HG02943 (cell line): ENCODE measurements around the gene PAK4.
"Not testable (repeated sequence)": the region's sequence is repeated elsewhere in the genome, so short reads cannot be mapped to it uniquely, and the experiment has no call there.

Source experiments
- ATAC-seq: cut with Tn5 transposase; IDR thresholded peaks from one replicate; pipeline ENCODE4 v1.9.1; 2021; ENCODE audit warnings: mild to moderate bottlenecking, low read depth, moderate library complexity; ENCODE audit not compliant: unreplicated experiment

The PAK4 gene

DNA sequence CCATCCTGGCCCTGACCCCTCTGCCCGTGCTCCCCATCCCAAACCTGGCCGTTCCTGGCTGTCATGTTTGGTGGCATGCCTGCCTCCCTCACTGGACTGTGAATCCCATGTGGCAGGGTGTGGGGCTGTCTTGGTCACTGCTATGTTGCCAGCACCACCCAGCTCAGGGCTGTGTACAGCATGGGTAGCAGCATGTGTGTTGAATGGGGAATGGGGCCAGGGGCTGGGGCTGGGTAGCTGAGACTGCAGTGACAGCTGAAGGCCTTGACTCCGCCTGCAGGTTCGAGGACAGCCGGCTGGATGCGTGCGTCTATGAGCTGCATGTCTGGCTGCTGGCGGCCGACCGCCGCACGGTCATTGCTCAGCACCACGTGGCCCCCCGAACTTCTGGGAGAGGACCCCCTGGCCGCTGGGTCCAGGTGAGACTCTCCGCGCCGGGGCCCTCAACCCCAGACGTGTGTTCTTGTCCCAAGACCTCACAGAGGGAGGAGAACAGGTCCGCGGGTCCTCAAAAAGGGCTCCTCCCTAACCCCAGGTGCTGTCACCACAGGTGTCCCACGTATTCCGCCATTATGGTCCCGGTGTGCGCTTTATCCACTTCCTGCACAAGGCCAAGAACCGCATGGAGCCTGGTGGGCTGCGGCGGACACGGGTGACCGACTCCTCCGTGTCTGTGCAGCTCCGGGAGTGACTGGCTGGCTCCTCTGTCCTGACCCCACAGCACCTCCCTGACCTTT, 74.6 kb downstream of the PAK4 start:
- no peak for ATAC-seq

DNA sequence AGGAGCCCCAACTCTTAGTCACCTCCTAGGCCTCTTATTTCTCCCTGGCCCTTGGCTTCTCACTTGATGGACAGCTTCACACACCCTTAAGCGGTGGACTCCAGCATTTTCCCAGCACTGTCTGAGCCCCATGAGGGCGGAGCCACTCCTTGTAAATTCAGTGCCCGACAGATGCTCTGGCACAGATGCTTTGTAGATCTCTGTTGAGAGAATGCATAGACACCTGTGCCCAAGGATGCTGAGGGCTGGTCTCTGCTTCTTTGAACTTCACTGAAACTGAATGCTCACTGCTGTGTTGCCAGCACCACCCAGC, 75.2 kb downstream of the PAK4 start:
- no peak for ATAC-seq

DNA sequence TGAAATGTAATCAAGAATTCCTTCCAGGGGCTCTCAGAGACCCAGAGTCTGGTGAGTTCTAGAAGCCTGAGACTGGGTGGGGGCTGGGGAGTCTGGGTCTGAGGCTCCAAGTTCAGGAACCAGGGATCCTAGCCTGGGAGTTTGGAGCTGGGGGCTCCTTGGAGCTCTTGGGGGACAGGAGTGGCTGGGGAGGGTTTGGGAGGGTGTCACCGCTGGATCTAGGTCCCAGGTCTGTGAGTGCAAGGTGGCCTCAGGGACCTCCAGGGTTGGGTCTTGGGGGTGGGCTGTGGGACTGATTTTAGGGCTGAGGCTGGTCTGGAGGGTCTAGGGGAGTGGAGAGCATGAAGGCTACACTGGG, 77.4 kb downstream of the PAK4 start:
- ATAC-seq, result no peak

DNA sequence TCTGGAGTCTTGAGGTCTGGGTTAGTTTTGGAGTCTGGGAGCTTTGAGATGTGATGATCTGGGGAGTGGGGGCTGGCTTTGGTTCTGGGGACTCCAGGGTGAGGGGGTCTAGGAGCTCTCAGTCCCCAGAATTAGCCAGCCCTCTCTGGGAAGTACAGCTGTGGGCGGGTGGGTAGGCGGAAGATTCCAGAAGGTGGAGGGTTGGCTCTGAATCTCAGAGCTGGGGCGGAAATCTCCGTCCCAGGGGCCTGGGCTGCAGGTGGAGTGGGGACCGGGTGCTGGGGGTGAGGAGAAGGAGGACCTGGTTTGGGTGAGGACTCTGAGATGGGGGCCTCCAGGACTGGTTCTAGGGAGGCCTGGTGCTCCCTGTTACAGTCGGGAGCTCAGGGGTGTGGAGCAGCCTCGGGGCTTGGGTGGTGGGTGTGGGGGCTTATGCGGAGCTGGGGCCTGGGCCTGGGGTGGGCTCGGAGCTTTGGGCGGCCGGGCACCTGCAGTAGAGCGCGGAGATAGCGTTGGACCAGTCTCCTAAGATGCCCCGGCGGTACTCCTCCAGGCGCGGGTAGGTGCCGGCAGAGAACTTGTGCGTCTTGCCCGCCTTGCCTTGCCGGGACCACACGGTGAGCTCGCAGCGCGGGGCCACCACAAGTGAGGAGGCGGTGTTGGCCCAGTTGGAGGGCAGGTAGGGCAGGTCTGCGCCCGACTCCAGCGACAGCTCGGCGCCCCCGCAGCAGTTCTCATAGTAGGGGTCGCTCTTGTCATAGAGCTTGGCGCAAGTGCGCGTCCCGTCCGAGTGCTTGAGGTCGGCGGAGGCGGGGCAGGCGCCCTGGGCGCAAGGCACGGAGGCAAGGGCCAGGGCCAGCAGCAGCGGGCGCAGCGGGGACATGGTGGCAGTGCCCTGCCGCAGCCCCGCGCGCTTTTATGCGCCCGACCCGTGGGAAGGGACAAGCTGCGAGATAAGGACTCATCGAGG, 78.1 kb downstream of the PAK4 start, which contains the start of gene SYCN:
TSS of gene SYCN (minus strand) at position 892 of the 970 bp plus-strand sequence. CDS start at position 883, 9 bp downstream.
- no peak for ATAC-seq

DNA sequence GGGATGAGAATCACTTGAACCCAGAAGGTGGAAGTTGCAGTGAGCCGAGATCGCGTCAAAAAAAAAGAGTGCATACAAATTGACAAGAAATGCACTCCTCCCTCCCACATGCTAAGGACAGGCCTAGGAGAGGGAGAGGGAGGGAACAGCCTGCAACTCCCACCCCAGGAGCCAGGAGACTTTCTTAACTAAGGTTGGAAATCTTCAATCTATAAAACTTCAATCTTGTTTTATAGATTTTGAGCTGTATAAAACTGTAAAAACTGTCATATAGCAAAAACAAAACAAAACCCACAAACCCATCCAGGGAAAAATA, 79.8 kb downstream of the PAK4 start:
- ATAC-seq, result no peak

DNA sequence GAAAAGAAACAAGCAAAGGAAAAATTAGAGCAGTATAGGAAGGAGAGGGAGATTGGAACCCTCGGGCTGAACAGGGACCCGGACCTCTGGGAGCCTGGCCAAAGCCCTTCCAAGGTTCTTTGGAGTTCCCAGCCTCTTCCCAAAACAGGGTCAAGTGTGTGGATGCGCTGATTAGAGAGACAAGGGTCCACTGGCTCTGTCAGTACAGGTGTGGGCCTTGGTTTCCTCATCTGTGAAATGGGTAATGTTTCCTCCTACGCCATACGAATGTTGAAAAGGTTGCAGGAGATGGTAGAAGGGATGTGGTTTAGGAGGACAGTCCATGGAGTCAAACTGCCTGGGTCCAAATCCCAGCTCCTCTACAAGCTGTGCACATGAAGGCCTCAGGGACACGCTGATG, 80.5 kb downstream of the PAK4 start:
- no peak for ATAC-seq

DNA sequence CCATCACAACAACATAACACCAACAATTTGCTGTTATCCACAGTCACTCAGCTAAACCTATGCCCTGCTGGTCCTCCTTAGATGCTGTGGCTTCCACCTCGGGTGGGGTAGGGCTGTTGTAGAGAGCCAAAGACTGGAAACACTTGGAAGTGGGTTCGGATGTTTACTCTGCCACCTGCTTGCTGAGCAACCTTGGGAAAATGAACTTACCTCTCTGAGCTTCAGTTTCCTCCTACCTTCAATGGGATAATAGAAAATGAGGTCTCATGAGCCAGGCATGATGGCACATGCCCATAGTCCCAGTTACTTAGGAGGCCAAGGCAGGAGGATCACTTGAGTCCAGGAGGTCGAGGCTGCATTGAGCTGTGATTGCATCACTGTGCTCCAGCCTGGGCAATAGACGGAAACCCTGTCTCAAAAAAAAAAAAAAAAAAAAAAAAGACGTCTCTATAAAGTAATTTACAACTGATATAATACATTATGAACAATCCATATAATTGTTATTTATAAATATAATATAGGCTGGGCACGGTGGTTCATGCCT, 81.8 kb downstream of the PAK4 start:
- ATAC-seq, result no peak

DNA sequence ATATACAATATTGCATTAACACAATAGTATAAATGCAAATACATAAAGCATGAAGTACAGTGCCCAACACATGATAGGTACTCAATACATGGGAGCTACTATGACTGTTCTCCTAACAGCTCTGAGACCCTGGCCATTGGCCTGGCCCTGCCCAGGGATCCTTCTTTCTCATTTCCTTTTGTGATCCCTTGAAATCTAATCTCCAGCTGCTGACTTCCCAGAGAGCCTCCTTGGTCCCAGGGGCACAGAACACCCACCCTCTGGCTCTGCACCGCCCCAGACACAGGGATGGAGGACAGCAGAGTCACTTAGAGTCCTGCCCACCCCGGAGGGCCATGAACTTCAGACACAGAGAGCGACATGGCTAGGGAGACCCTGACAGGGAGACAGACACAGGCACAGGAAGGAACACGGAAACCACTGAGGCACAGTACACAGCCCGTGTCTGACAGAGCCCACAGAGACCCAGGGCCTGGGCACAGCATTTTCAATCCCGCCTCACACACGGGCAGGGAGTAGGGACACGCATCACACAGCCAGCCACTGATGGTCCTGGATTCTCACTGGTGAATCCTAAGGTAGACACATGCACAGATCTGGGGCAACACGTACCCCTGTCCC, 82.7 kb downstream of the PAK4 start:
- no peak for ATAC-seq

DNA sequence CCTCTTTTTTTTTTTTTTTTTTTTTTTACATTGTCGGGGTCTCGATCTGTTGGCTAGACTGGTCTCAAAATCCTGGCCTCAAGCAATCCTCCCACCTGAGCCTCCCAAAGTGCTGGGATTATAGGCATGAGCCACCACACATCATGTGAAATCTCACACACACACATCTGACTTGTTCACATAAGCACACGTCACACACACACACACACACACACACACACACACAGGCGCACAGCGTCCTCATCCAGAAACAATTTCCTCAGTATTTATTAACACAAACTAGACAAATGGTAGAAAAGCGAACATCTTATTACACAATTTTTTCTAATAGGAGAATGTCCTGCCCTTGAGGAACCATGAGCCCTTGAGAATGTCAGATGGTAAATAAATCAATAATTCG, 83.6 kb downstream of the PAK4 start:
- no peak for ATAC-seq

DNA sequence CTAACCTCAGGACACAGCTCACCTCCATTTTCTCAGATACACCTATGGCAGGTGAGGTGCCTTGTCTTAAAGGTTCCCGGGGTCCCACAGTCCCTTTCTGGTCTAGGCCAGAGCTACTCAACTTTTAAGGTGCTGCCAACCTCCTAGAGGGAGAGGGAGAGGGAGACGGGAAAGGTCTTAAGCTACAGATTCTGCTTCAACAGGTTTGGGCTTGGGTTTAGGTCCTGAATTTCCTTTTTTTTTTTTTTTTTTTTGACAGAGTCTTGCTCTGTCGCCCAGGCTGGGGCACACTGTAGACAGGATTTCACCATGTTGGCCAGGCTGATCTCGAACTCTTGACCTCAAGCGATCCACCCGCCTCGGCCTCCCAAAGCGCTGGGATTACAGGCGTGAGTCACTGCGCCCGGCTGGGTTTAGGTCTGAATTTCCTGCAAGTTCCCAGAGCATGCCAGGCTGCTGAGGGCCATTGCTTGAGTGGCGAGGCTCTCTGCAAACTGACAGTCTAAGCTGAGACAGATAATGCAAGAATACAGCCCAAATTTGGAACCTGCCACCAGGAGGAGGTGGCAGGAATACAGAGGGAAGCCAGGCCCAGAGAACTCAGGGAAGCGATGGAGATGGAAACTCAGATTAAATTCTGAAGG, 86.3 kb downstream of the PAK4 start:
- no peak for ATAC-seq

DNA sequence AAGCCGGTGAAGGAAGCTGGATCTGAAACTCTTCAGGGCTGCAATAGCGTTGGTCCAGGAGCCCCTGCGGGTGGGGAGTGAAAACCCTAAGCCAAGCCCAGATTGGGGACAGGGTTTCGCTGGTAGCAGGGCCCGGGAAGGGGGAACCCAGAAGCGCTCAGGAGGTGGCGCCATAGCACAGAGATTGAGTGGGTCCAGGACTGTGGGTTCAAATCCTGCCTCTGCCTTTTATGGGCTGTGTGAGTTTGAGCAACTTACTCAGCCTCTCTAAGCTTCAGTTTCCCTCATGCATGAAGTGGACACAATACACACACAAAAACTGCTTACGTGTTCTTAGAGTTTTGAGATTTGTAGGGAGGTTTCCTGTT, 86.8 kb downstream of the PAK4 start:
- no peak for ATAC-seq

DNA sequence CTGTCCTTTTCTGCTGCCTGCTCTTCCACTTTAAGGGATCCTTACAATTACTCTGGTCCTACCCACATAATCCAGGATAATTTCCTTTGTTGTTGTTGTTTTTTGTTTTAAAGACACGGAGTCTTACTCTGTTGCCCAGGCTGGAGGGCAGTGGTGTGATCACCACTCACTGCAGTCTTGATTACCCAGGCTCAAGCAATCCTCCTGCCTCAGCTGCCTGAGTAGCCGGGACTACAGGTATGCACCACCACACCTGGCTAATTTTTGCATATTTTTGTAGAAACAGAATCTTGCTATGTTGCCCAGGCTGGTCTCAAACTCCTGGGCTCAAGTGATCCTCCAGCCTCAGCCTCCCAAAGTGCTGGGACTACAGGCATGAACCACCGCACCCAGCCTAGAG, 89.7 kb downstream of the PAK4 start:
- not testable (repeated sequence) for ATAC-seq

DNA sequence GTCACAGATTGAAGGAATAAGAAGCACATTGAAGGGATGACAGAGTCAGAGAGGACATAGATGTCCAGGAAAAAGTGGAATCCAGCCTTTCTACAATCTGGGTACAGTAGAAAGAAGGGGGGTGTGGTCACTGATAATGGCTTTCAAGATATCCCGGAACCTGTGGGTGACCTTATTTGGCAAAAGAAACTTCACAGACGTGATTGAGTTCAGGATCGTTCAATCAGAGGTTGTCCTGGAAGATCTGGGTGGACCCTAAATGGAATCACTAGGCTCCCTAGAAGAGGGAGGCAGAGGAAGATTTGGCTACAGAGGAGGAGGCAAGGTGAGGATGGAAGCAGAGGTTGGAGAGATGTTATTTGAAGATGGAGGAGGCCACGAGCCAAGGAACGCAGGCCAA, 91.5 kb downstream of the PAK4 start:
- ATAC-seq, result no peak

DNA sequence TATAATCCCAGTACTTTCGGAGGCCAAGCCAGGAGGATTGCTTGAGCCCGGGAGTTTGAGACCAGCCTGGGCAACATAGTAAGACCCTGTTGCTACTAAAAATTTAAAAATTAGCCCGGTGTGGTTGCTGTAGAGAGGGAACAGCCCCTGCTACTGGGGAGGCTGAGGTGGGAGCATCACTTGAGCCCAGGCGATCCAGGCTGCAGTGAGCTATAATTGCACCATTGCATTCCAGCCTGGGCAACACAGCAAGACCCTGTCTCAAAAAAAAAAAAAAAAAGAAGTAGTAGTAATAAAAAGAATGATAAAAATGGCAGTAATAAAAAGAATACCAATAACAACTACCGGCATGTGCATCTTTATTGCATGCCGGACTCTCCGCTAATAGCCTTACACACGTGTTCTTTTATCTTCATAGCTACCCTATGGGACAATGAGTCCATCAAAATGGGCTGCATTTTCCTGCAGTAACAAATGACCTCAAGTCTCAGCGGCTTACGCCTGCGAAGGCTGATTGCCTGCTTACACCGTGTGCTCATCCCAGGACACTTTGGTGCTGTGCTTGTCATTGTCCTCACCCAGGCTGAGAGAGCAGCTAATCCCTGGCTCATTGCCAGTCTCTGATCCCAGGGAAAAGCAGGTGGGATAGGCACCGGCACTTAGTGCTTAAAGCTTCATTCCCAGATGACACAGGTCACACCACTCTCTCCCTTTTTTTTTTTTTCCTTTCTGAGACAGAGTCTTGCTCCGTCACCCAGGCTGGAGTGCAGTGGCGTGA, 92.8 kb downstream of the PAK4 start:
- no peak for ATAC-seq

DNA sequence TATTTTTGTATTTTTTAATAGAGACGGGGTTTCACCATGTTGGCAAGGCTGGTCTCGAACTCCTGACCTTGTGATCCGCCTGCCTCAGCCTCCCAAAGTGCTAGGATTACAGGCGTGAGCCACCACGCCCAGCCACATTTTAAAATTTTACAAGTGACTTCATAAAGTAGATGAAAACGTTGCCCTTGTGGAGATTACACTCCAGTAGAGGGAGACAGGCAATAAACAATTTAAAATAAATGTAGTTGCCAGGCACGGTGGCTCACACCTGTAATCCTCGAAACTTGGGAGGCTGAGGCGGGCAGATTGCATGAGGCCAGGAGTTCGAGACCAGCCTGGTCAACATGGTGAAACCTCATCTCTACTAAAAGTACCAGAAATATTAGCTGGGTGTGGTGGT, 93.5 kb downstream of the PAK4 start:
- ATAC-seq, result not testable (repeated sequence)

DNA sequence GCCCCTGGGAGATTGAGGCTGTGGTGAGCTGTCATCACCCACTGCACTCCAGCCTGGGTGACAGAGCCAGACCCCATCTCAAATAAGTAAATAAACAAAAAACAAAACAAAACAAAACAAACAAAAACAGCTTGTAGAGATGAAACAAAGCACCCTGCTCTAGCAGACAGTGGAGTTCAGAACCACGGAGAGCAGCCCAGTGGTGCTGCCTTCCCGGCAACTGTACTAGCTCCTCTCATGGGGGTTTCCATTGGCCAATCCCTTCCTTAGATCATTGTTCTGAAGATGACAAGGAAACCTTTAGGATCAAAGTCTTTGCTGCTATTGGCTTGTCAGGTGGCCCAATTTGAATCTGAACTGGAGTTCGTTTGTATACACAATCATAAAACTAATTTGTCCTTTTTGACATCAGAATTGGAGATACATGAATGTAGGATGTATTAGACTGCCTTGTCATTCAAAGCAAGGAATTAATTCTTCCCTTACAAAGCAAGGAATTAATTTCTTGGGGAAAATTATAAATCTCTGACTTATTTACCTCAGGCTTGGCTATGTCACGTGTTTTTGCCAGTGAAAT, 98.2 kb downstream of the PAK4 start:
- ATAC-seq, result no peak

DNA sequence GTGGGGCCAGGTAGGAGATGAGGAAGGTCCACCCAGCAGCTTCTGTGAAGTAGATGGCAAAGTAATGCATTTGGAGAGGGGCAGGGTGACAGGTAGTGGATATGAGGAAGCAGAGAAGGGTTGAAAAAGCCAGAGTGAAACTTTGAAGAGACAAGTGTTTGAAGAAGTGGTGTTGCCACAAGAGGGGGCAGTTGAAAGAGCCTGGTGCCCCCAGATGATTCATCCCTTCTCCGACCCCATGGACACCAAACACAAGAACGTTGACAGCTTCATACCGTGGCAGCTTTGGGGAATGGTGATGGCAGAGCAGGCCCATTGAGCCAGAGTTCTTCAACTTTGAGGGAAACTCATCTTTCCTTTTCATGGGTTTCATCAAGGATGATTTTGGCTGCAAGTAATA, 99.3 kb downstream of the PAK4 start:
- no peak for ATAC-seq
